GM21515 (cell line): ENCODE data around the gene DAB2IP.
"Not testable (repeated sequence)": the region's sequence is repeated elsewhere in the genome, so short reads cannot be mapped to it uniquely, and the experiment has no call there.

Experiments used
- ATAC-seq: cut with Tn5 transposase; IDR thresholded peaks from one replicate; pipeline ENCODE4 v1.9.1; 2021; ENCODE audit not compliant: unreplicated experiment

Gene DAB2IP

GRCh38 chr9:121785673-121786542 lies 134.5 kb downstream of the DAB2IP start:
- no peak for ATAC-seq

DNA sequence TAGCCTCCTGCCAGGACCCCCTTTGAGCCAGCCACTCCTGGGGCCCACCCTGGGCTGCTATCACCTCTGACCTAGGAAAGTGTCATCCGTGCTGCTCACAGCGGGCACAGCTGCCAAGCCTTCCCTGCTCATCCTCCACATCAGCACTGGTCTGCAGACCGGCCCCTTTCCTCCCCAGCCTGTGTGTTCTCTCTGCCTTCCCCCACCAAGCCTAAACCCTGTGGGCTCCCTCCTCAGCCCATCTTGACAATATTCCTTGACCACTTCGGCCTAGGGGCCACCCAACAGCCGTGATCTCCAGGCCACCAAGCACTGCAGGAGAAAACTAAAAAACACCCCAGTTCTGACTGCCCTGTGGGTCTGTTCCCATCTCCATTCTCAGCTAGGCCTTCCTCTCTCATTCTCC lies 135.1 kb downstream of the DAB2IP start:
- no peak for ATAC-seq

DNA sequence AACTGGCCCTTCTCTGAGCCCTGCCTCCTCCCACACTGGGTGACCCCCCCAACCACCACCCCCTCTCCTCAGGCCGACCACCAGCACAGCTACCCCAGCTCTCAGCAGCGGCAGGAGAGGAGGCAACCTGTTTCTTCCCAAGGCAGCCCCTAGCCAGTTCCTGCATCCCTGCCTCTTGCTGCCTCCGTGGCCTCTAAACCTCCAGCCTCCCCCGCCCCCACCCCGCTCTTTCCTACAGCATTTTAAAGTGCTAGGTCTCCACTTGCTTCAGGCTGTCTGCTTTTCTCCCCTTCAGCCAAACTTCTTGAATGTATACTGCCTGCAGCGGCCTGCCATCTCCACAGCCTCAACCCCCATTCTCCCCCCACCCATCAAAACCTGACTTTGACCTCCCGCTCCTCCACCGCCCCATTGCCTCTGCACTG lies 135.6 kb downstream of the DAB2IP start:
- ATAC-seq = no peak

DNA sequence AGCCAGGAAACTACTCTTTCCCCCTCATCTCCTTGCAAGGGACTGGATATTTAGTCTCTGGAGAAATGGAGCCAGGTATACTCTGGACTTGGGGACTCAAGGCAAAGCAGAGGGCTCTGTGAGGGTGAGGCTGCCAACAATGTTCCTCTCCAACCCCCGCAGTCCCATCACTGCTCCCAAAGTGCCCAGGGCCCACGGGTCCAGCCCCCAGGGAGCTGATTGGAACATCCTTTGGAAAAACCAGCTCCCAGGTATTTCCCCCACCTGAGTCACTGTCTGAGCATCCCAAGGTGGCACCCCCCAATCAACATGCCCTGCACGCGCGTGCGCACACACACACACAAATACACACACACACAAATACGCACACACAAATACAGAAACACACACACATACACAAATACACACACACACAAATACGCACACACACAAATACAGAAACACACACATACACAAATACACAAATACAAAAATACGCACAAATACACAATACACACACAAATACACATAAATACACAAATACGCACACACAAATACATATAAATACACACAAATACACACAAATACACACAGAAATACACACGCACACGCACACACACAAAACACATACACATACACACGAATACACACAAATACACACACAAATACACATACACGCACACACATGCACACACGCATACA lies 137.4 kb downstream of the DAB2IP start:
- ATAC-seq = no peak

DNA sequence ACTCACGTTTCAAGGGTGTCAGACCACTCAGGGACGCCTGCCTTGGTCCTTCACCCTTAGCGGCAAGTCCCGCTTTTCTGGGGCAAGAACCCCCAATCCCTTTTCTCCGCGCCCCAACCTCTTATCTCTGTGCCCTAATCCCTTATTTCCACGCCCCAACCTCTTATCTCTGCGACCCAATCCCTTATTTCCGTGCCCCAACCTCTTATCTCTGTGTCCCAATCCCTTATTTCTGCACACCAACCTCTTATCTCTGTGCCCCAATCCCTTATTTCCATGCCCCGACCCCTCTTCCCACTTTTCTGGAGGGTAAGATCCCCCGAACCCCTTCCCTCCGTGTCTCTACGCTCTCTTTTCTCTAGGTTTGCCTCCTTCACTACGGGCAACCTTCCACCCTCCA lies 139.4 kb downstream of the DAB2IP start:
- no peak for ATAC-seq

DNA sequence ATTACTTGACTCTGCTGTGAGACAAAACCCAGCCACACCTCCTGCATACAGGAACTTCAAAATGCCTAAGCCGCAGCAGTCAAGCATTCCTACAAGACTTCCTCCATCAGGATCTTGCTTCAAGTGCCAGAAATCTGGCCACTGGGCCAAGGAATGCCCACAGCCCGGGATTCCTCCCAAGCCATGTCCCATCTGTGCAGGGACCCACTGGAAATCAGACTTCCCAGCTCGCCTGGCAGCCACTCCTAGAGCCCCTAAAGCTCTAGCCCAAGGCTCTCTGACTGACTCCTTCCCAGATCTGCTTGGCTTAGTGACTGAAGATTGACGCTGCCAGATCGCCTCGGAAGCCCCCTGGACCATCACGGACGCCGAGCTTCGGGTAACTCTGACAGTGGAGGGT lies 141.0 kb downstream of the DAB2IP start:
- not testable (repeated sequence) for ATAC-seq

DNA sequence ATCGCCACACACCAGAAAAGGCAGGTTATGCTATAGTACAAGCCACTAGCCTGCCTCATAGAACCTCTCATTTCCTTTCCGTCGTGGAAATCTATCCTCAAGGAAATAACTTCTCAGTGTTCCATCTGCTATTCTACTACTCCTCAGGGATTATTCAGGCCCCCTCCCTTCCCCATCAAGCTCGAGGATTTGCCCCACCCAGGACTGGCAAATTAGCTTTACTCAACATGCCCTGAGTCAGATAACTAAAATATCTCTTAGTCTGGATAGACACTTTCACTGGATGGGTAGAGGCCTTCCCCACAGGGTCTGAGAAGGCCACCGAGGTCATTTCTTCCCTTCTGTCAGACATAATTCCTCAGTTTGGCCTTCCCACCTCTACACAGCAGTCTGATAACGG lies 142.9 kb downstream of the DAB2IP start:
- ATAC-seq = not testable (repeated sequence)

DNA sequence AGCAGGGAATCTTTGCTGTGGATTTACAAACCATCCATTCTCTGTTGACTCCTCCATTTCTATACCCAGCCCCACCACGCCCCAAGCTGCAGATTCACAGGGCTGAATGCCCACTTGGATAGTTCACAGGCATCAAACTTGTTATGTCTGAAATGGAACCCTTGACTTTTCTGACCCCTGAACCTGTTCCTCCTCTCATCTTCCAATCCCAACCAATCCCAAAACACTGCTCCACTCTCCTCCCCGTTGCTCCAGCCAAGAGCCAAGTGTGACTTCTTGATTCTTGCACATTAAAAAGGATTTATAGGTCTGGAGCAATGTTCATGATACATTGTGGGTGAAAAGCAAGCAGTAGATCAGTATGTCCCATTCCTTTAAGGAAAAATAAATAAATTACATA lies 145.6 kb downstream of the DAB2IP start:
- ATAC-seq = no peak

DNA sequence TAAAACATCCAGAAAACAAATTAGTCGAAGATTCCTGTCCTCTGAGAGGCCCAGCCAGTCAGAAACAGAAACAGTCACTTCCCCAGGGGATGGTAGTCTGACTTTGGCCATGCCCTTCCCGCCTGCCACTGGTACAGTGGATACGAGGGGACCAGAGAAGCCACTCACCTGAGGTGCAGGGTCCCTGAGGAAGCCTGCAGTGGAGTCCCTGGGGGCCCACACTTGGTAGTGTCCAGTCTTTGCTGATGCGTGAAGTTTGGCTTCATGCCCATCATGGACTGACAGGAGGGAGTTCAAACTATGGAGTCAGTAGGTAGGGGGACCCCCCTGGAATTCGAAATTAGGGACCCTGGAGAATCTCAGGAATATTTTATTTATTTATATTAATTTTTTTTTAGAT lies 147.5 kb downstream of the DAB2IP start:
- no peak for ATAC-seq

GRCh38 chr9:121800376-121800775 lies 148.9 kb downstream of the DAB2IP start:
- no peak for ATAC-seq

DNA sequence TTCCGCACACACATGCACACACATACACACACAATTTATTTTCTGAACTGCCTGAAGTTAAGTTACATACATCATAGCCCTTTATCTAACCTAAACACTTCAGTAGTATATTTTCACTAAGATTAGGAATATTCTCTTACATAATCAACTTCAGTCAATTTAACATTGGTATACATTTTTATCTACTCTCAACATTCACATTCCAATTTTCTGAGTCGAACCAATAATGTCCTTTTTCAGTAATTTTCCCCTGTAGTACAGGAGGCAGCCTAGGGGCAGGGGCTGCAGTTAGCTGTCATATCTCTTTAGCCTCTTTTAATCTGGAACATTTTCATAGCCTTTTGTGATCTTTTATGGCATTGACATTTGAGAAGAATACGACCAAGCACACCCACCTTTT lies 150.1 kb downstream of the DAB2IP start:
- ATAC-seq = no peak

DNA sequence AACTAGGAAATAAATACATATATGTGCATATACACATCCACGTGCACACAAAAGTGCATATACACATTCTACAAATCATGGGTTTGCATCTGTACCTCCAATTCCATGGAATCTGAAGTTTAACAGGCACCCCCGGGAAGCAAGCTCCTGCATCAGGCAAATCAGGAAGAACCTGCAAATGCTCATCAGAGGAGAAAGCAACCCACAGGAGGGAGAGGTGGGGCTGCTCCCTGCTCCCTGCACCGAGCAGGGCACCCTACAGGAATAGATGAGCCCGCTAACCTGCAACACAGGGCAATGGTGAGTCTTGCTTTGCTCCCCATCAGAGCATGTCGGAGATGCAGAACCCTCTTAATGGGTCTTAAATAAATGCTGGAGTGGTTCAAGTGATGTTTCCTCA lies 151.3 kb downstream of the DAB2IP start:
- no peak for ATAC-seq

DNA sequence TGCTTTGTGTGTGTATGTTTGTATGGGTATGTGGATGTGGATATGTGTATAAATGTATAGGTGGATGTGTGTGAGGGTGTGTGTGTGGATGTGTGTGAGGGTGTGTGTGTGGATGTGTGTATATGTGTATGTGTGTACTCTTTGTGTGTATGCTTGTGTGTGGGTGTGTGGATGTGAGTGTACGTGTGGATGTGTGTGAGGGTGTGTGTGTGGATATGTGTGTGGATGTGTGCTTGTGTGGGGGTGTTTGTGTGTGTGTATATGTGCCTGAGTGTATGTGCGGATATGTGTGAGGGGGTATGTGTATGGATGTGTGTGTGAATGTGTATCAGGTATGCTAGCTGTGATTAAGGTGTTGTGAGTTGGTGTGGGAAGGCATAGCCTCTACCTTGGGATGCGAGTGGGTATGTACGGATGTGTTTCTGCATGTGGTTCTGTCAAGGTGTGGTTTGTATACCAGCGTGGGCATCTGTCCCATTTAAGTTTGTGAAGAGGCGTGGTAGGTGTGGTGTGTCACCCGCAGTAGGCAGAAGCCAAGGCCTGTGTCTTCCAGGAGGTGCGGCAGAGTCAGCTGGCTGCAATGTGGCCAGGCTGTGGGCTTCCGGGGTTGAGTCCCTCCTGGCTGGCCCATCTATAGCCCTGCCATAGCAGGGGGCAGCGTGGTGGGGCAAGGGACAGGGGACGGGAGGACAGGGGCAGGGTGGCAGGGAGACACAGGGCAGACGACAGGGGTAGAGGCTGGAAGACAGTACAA lies 155.8 kb downstream of the DAB2IP start:
- ATAC-seq = no peak

- no peak for ATAC-seq
Measured at GRCh38 chr9:121807823-121808278, 156.4 kb downstream of the DAB2IP start.

DNA sequence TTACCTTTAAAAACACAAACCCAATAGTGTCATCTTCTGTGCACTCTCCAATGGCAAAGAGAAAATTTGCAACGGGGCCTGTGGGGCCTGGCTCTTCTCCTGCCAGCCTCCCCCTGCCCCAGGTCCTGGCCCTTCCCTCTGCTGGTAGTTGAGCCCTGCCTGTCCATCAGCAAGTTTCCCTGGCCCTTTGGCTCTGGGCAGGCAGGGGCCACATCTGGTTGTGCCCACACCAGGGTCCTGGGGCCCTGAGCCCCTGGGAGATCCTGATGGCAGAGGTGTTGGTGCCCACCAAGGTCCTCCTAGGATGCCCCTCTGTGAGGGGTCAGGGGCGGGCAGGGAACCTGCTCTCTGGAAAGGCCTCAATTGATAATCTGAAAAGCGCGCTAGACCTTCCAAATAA lies 157.3 kb downstream of the DAB2IP start:
- no peak for ATAC-seq

GRCh38 chr9:121809356-121810050 lies 158.1 kb downstream of the DAB2IP start:
- no peak for ATAC-seq

GRCh38 chr9:121810489-121810888 lies 159.1 kb downstream of the DAB2IP start:
- ATAC-seq = no peak

GRCh38 chr9:121811140-121811539 lies 159.7 kb downstream of the DAB2IP start:
- ATAC-seq = no peak

GRCh38 chr9:121811751-121812150 lies 160.3 kb downstream of the DAB2IP start:
- ATAC-seq = no peak

- ATAC-seq = no peak
Measured at GRCh38 chr9:121812159-121812735, 160.8 kb downstream of the DAB2IP start.
